Loucy (cell line): Measurements from ENCODE around the gene GNAZ.

Experiments
- H2AFZ ChIP-seq: fragments of 200-600 bp; sonication (generic); 2 replicates; pipeline ENCODE4 v1.6.0; 2016; ENCODE audit warnings: antibody characterized with exemption, mild to moderate bottlenecking, low read length, moderate library complexity
- H3F3A ChIP-seq: fragments of 200-600 bp; 2 replicates; pipeline ENCODE4 v1.6.0; 2016; ENCODE audit warnings: antibody characterized with exemption, low read depth, mild to moderate bottlenecking
- H3K27me3 ChIP-seq: fragments of 200-600 bp; sonication (generic); 2 replicates; pipeline ENCODE4 v1.6.1; 2014; ENCODE audit warnings: low read length, mild to moderate bottlenecking; ENCODE audit not compliant: insufficient read depth, poor library complexity, severe bottlenecking
- H3K36me3 ChIP-seq: fragments of 200-600 bp; sonication (generic); 2 replicates; pipeline ENCODE4 v1.6.1; 2016; ENCODE audit warnings: low read length; ENCODE audit not compliant: insufficient read depth
- H3K4me1 ChIP-seq: fragments of 200-600 bp; sonication (generic); 2 replicates; pipeline ENCODE4 v1.5.1; 2014; ENCODE audit warnings: low read length, mild to moderate bottlenecking; ENCODE audit not compliant: insufficient read depth, poor library complexity, severe bottlenecking
- H3K4me2 ChIP-seq: fragments of 200-600 bp; sonication (generic); 2 replicates; pipeline ENCODE4 v1.6.0; 2014; ENCODE audit warnings: antibody characterized with exemption, low read length, low read depth, mild to moderate bottlenecking; ENCODE audit not compliant: poor library complexity, severe bottlenecking
- H3K4me3 ChIP-seq: fragments of 200-600 bp; sonication (generic); 2 replicates; pipeline ENCODE4 v1.5.1; 2014; ENCODE audit warnings: low read length, mild to moderate bottlenecking, mixed read lengths; ENCODE audit not compliant: poor library complexity, severe bottlenecking
- H3K79me2 ChIP-seq: fragments of 200-600 bp; sonication (generic); 2 replicates; pipeline ENCODE4 v1.6.1; 2014; ENCODE audit warnings: low read length; ENCODE audit not compliant: insufficient read depth
- H3K9ac ChIP-seq: fragments of 200-600 bp; sonication (generic); 2 replicates; pipeline ENCODE4 v1.6.0; 2014; ENCODE audit warnings: mild to moderate bottlenecking, low read depth, low read length, moderate library complexity; ENCODE audit not compliant: poor library complexity, severe bottlenecking
- H3K9me2 ChIP-seq: fragments of 200-600 bp; sonication (generic); replicated peaks from 2 replicates; pipeline ENCODE4 v1.6.1; 2016; ENCODE audit warnings: low read depth, low read length, mixed read lengths
- H3K9me3 ChIP-seq: fragments of 200-600 bp; sonication (generic); 2 replicates; pipeline ENCODE4 v1.6.1; 2014; ENCODE audit warnings: mild to moderate bottlenecking, antibody characterized with exemption, low read length, low read depth; ENCODE audit not compliant: insufficient read depth
- H4K20me1 ChIP-seq: fragments of 200-600 bp; sonication (generic); 2 replicates; pipeline ENCODE4 v1.6.0; 2014; ENCODE audit warnings: antibody characterized with exemption, low read length, mild to moderate bottlenecking; ENCODE audit not compliant: insufficient read depth, poor library complexity, severe bottlenecking
- EZH2phosphoT487 ChIP-seq: fragments of 200-600 bp; IDR thresholded peaks from 2 replicates; pipeline ENCODE4 v1.6.1; 2018; ENCODE audit warnings: antibody characterized with exemption, mild to moderate bottlenecking, moderate library complexity, borderline replicate concordance
- TF ChIP-seq, protein P1 (sequence below): fragments of 200-600 bp; sonication (generic); conservative IDR thresholded peaks from 2 replicates; pipeline ENCODE4 v1.5.1; 2014; ENCODE audit warnings: mild to moderate bottlenecking, antibody characterized with exemption, low read length

GNAZ gene

DNA sequence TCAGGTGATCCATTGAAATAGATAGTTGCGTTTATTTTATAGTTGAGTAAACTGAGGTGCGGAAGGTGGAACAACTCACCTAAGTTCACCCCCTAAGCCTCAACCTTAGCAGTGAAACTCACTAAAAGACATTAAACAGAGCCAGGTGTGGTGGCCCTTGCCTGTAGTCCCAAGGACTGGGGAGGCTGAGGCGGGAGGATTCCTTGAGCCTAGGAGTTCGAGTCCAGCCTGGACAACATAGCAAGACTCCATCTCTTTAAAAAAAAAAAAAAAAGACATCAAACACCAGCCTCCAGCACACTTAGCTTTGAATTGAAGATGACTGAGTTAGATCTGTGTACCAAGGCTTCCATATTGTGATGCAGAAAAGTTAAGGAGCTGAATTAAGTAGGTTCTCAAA, 74.1 kb downstream of the GNAZ start:
- H3K9me3 ChIP-seq, result no peaks in the 10 kb centered on the region
- no peak overlapping the region for H3K4me2 ChIP-seq
- H3K27me3 ChIP-seq, result no peaks in the 10 kb centered on the region
- no peaks in the 10 kb centered on the region for H3K9me2 ChIP-seq
- no peak overlapping the region for H3K9ac ChIP-seq
- no peaks in the 10 kb centered on the region for H3K79me2 ChIP-seq
- peaks cover 9% of the 10 kb centered on the region for H3K4me1 ChIP-seq
- no peak overlapping the region for H3K4me3 ChIP-seq
- no peaks in the 10 kb centered on the region for H3K36me3 ChIP-seq
- TF ChIP-seq EZH2phosphoT487, result no peak
- TF ChIP-seq, protein P1, sequence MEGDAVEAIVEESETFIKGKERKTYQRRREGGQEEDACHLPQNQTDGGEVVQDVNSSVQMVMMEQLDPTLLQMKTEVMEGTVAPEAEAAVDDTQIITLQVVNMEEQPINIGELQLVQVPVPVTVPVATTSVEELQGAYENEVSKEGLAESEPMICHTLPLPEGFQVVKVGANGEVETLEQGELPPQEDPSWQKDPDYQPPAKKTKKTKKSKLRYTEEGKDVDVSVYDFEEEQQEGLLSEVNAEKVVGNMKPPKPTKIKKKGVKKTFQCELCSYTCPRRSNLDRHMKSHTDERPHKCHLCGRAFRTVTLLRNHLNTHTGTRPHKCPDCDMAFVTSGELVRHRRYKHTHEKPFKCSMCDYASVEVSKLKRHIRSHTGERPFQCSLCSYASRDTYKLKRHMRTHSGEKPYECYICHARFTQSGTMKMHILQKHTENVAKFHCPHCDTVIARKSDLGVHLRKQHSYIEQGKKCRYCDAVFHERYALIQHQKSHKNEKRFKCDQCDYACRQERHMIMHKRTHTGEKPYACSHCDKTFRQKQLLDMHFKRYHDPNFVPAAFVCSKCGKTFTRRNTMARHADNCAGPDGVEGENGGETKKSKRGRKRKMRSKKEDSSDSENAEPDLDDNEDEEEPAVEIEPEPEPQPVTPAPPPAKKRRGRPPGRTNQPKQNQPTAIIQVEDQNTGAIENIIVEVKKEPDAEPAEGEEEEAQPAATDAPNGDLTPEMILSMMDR, result no peak
- no peaks in the 10 kb centered on the region for H4K20me1 ChIP-seq
- H2AFZ ChIP-seq, result no peak overlapping the region
- H3F3A ChIP-seq, result no peaks in the 10 kb centered on the region

- Histone ChIP-seq H3K4me2 (no peak within 1 kb of the TSS), H3K4me3 (no peak within 1 kb of the TSS), H3F3A (no peaks in the 10 kb centered on the region), H2AFZ (no peak within 1 kb of the TSS), H4K20me1 (no peaks in the 10 kb centered on the region), H3K9me2 (no peaks in the 10 kb centered on the region), H3K9me3 (no peaks in the 10 kb centered on the region), H3K4me1 (peaks cover 9% of the 10 kb centered on the region), H3K9ac (no peak within 1 kb of the TSS), H3K27me3 (no peaks in the 10 kb centered on the region), H3K36me3 (no peaks in the 10 kb centered on the region), H3K79me2 (no peaks in the 10 kb centered on the region)
- TF ChIP-seq, protein P1, result no peak
- no peak for TF ChIP-seq EZH2phosphoT487
Measured at GRCh38 chr22:23144932-23145877, 74.9 kb downstream of the GNAZ start, which contains the start of gene RAB36. Gene RAB36 (plus strand): TSS chr22:23145477. CDS start chr22:23146617, 1,140 bp downstream.

DNA sequence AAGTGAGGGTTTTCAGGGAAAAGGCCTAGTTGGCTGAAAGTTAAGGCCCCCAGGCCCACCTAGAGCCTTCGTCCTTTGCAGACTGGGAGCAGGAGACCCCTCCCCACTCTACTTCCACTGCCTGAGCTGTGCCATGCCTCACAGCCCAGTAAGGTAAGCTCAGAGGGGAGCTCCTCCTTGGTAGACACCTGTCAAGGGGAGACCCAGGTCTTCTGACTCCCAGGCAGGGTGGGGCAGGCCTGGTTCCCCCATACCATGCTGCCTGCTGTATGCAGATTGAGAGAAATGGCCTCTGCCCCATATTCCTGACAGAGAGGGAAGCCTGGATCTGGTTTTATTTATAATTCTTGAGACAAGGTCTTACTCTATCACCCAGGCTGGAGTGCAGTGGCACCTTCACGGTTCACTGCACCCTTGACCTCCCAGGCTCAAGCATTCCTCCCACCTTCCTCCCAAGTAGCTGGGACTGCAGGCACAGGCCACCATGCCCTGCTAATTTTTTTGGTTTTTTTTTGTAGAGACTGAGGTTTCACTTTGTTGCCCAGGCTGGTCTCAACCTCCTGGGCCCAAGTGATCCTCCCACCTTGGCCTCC, 75.7 kb downstream of the GNAZ start:
- Histone ChIP-seq H3K27me3 (no peaks in the 10 kb centered on the region), H2AFZ (no peak overlapping the region), H3K9ac (no peak overlapping the region), H3F3A (no peaks in the 10 kb centered on the region), H3K4me1 (peaks cover 6% of the 10 kb centered on the region), H3K36me3 (no peaks in the 10 kb centered on the region), H3K9me2 (no peaks in the 10 kb centered on the region), H3K79me2 (no peaks in the 10 kb centered on the region), H3K4me2 (no peak overlapping the region), H3K4me3 (no peak overlapping the region), H4K20me1 (no peaks in the 10 kb centered on the region), H3K9me3 (no peaks in the 10 kb centered on the region)
- TF ChIP-seq, protein P1, result no peak
- TF ChIP-seq EZH2phosphoT487, result no peak
